HepG2 (cell line): ENCODE data around the gene ZNF155. TPM values are rescaled to one million over a fixed set of nuclear protein-coding genes. Genes with fewer than 3 reads are reported as not detected.

ENCODE experiments used
- BRD4 ChIP-seq: sonication (generic); formaldehyde crosslinking; IDR thresholded peaks from 2 replicates; pipeline ENCODE4 v1.4.0; 2020; ENCODE audit warnings: missing genetic modification reagents
- ELF4 ChIP-seq: sonication (generic); formaldehyde crosslinking; IDR thresholded peaks from 2 replicates; pipeline ENCODE4 v1.5.0; 2020; ENCODE audit warnings: missing genetic modification reagents, mild to moderate bottlenecking, moderate library complexity, borderline replicate concordance
- FOXA1 ChIP-seq, 2 experiments: fragments of 450-650 bp in 1 of 2; sonication (generic) in 1 of 2; formaldehyde crosslinking in 1 of 2; IDR thresholded peaks; 2 replicates each; pipeline versions ENCODE4 v1.4.0 to v1.6.1; 2016 to 2020; ENCODE audit warnings: missing genetic modification reagents in 1 of 2
- FOXP1 ChIP-seq, 2 experiments: fragments of 450-650 bp in 1 of 2; IDR thresholded peaks; 2 replicates each; pipeline ENCODE4 v1.6.1; 2017 to 2018; ENCODE audit warnings: antibody characterized with exemption in 1 of 2
- GATAD1 ChIP-seq: IDR thresholded peaks from 2 replicates; pipeline ENCODE4 v1.6.1; 2016; ENCODE audit warnings: missing genetic modification reagents, missing compliant biosample characterization
- IRX3 ChIP-seq: sonication (generic); formaldehyde crosslinking; IDR thresholded peaks from 2 replicates; pipeline ENCODE4 v1.8.1; 2023; ENCODE audit warnings: mild to moderate bottlenecking, low read depth, missing genetic modification reagents, borderline replicate concordance
- NBN ChIP-seq: fragments of 450-650 bp; conservative IDR thresholded peaks from 2 replicates; pipeline ENCODE4 v1.6.1; 2017
- PRPF4 ChIP-seq: fragments of 200-400 bp; formaldehyde crosslinking; IDR thresholded peaks from 2 replicates; pipeline ENCODE4 v1.6.1; 2016; ENCODE audit warnings: low read length, low read depth; ENCODE audit not compliant: poor library complexity, severe bottlenecking
- RARG ChIP-seq: sonication (generic); formaldehyde crosslinking; IDR thresholded peaks from 2 replicates; pipeline ENCODE4 v1.4.0; 2020; ENCODE audit warnings: low read depth, mild to moderate bottlenecking, missing genetic modification reagents
- RFXANK ChIP-seq: IDR thresholded peaks from 2 replicates; pipeline ENCODE4 v1.6.1; 2016
- TOPORS ChIP-seq: sonication (generic); formaldehyde crosslinking; IDR thresholded peaks from 2 replicates; pipeline ENCODE4 v1.8.0; 2023; ENCODE audit warnings: mild to moderate bottlenecking, missing genetic modification reagents
- ZEB1 ChIP-seq: IDR thresholded peaks from 2 replicates; pipeline ENCODE4 v1.6.1; 2012; ENCODE audit warnings: mild to moderate bottlenecking, low read depth, inconsistent platforms; ENCODE audit not compliant: insufficient replicate concordance
- ZFP36L1 ChIP-seq: sonication (generic); formaldehyde crosslinking; IDR thresholded peaks from 2 replicates; pipeline ENCODE4 v1.8.0; 2022; ENCODE audit warnings: mild to moderate bottlenecking, missing genetic modification reagents, moderate library complexity
- ZFP62 ChIP-seq: sonication (generic); formaldehyde crosslinking; IDR thresholded peaks from 2 replicates; pipeline ENCODE4 v1.4.0; 2020; ENCODE audit warnings: missing genetic modification reagents
- ZKSCAN1 ChIP-seq: fragments of 150-350 bp; IDR thresholded peaks from 2 replicates; pipeline ENCODE4 v1.6.1; 2014; ENCODE audit warnings: low read length
- ZNF296 ChIP-seq: sonication (generic); formaldehyde crosslinking; conservative IDR thresholded peaks from 2 replicates; pipeline ENCODE4 v1.5.0; 2020; ENCODE audit warnings: mild to moderate bottlenecking, missing genetic modification reagents
- ZNF331 ChIP-seq: sonication (generic); formaldehyde crosslinking; IDR thresholded peaks from 2 replicates; pipeline ENCODE4 v1.4.0; 2020; ENCODE audit warnings: missing genetic modification reagents
- ZNF350 ChIP-seq: sonication (generic); formaldehyde crosslinking; IDR thresholded peaks from 2 replicates; pipeline ENCODE4 v1.4.0; 2020; ENCODE audit warnings: mild to moderate bottlenecking, low read depth, missing genetic modification reagents, borderline replicate concordance
- ZNF430 ChIP-seq: sonication (generic); formaldehyde crosslinking; IDR thresholded peaks from 2 replicates; pipeline ENCODE4 v1.9.0; 2021; ENCODE audit warnings: mild to moderate bottlenecking, missing genetic modification reagents
- ZNF510 ChIP-seq: sonication (generic); formaldehyde crosslinking; IDR thresholded peaks from 2 replicates; pipeline ENCODE4 v1.4.0; 2020; ENCODE audit warnings: low read depth, mild to moderate bottlenecking, missing genetic modification reagents
- ZNF550 ChIP-seq: sonication (generic); formaldehyde crosslinking; IDR thresholded peaks from 2 replicates; pipeline ENCODE4 v1.4.0; 2020; ENCODE audit warnings: mild to moderate bottlenecking, missing genetic modification reagents, borderline replicate concordance
- ZNF644 ChIP-seq: IDR thresholded peaks from 2 replicates; pipeline ENCODE4 v1.6.1; 2016; ENCODE audit warnings: low read depth
- polyA plus RNA-seq, 8 experiments: library from polyadenylated mRNA; depleted of rRNA in 3 of 8; stranded (reverse) in 7 of 8; unstranded in 1 of 8; fragments of >200 nt; fragmentation: Illumina TruSeq in 4 of 8; extraction: Trizol in 4 of 8; gene quantifications; 2 replicates each; pipeline versions ENCODE4 v1.2.1 to v1.2.3, GENCODE V29; 2011 to 2016; ENCODE audit warnings: low read depth in 4 of 8, missing spikeins in 1 of 8, mixed read lengths in 1 of 8; ENCODE audit not compliant: insufficient read depth in 1 of 8
- total RNA-seq, 5 experiments: library from RNA; depleted of rRNA; stranded (reverse); fragments of >200 nt; fragmentation: Illumina TruSeq; extraction: Trizol; gene quantifications; 2 replicates each; pipeline ENCODE4 v1.2.3, GENCODE V29; 2016; ENCODE audit warnings: low read depth in 1 of 5
- TF ChIP-seq, protein P1 (sequence below): sonication (generic); formaldehyde crosslinking; IDR thresholded peaks from 2 replicates; pipeline ENCODE4 v1.9.0; 2021; ENCODE audit warnings: mild to moderate bottlenecking, missing genetic modification reagents
- TF ChIP-seq, protein P2 (sequence below): sonication (generic); formaldehyde crosslinking; IDR thresholded peaks from 2 replicates; pipeline ENCODE4 v1.4.0; 2020; ENCODE audit warnings: missing genetic modification reagents; ENCODE audit errors: not compliant biosample characterization

Gene ZNF155
- total and polyA plus RNA-seq, 2 of the 13 experiments (the other 11 are each of a cell fraction or from before 2014, with no cell fraction given), result 2.5 to 3.6 TPM

DNA sequence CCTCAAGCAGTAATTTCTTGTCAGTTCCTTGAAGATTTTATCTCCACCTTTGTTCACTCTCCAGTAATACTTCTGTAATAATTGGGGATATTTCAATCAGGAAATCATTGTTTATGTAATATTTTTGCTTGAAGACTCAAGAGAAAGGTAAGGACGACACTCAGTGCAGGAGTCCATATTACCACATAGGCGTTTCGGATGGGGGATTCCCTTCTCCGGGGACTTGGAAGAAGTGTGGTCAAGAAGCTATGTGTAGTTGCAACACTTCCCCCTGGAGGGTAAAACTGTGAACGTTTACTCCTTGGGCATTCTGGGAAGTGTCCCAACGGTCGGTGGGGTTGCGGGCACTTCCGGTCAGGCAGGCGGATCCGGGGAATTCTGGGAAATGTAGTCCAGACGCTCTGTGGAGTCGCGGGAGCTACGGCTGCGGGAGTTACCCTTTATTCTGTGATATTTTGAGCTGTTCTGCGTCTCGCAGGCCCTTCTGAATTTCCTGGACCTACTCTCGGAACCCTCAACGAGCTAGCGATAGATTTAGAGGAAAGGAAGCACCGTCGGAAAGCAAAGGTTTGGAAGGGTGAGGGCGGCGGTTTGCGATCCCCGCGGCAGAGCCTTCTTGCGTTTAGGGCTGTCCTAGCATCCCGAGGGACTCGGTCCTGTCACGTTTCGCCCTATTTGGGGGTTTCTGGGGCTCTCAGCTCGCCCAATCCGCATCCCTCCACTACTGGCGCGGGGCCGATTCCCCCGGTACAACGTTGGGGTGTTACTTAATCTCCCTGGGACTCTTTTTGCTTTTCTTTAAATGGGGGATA lies 32.9 kb upstream of the ZNF155 start, which contains the start of gene ZNF221 (continued):
- TF ChIP-seq ZEB1 (no peak), ZFP62 (CRISPR knock-in tag) (no peak), ZNF644 (CRISPR knock-in tag) (0 out of 2 replicates have a peak, but pooled peaks have one; percentile 16), RFXANK (CRISPR knock-in tag) (no peak), ZNF510 (CRISPR knock-in tag) (no peak), ELF4 (CRISPR knock-in tag) (0 out of 2 replicates have a peak, but pooled peaks have one; percentile 43), ZKSCAN1 (no peak; the same call in 1 of the 2 replicates), ZFP36L1 (no peak), FOXP1 (IDR thresholded peaks at IDR 0.05) (no peak), FOXP1 (CRISPR knock-in tag; IDR thresholded peaks at IDR 0.05) (no peak), RARG (CRISPR knock-in tag) (no peak), PRPF4 (no peak), ZNF430 (CRISPR knock-in tag) (no peak), GATAD1 (CRISPR knock-in tag) (peak; percentile 89), BRD4 (CRISPR knock-in tag) (no peak), ZNF331 (CRISPR knock-in tag) (no peak), IRX3 (no peak), TOPORS (CRISPR knock-in tag) (no peak), FOXA1 (IDR thresholded peaks at IDR 0.05) (no peak), FOXA1 (CRISPR knock-in tag; IDR thresholded peaks at IDR 0.05) (no peak), ZNF350 (peak; percentile 59; the same call in 1 of the 2 replicates), ZNF550 (CRISPR knock-in tag) (no peak), ZNF296 (CRISPR knock-in tag) (peak; percentile 48; the same call in 1 of the 2 replicates), NBN (no peak)
- TF ChIP-seq, protein P1, sequence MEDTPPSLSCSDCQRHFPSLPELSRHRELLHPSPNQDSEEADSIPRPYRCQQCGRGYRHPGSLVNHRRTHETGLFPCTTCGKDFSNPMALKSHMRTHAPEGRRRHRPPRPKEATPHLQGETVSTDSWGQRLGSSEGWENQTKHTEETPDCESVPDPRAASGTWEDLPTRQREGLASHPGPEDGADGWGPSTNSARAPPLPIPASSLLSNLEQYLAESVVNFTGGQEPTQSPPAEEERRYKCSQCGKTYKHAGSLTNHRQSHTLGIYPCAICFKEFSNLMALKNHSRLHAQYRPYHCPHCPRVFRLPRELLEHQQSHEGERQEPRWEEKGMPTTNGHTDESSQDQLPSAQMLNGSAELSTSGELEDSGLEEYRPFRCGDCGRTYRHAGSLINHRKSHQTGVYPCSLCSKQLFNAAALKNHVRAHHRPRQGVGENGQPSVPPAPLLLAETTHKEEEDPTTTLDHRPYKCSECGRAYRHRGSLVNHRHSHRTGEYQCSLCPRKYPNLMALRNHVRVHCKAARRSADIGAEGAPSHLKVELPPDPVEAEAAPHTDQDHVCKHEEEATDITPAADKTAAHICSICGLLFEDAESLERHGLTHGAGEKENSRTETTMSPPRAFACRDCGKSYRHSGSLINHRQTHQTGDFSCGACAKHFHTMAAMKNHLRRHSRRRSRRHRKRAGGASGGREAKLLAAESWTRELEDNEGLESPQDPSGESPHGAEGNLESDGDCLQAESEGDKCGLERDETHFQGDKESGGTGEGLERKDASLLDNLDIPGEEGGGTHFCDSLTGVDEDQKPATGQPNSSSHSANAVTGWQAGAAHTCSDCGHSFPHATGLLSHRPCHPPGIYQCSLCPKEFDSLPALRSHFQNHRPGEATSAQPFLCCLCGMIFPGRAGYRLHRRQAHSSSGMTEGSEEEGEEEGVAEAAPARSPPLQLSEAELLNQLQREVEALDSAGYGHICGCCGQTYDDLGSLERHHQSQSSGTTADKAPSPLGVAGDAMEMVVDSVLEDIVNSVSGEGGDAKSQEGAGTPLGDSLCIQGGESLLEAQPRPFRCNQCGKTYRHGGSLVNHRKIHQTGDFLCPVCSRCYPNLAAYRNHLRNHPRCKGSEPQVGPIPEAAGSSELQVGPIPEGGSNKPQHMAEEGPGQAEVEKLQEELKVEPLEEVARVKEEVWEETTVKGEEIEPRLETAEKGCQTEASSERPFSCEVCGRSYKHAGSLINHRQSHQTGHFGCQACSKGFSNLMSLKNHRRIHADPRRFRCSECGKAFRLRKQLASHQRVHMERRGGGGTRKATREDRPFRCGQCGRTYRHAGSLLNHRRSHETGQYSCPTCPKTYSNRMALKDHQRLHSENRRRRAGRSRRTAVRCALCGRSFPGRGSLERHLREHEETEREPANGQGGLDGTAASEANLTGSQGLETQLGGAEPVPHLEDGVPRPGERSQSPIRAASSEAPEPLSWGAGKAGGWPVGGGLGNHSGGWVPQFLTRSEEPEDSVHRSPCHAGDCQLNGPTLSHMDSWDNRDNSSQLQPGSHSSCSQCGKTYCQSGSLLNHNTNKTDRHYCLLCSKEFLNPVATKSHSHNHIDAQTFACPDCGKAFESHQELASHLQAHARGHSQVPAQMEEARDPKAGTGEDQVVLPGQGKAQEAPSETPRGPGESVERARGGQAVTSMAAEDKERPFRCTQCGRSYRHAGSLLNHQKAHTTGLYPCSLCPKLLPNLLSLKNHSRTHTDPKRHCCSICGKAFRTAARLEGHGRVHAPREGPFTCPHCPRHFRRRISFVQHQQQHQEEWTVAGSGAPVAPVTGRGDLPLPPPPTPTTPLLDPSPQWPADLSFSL (CRISPR knock-in tag), result no peak
- TF ChIP-seq, protein P2, sequence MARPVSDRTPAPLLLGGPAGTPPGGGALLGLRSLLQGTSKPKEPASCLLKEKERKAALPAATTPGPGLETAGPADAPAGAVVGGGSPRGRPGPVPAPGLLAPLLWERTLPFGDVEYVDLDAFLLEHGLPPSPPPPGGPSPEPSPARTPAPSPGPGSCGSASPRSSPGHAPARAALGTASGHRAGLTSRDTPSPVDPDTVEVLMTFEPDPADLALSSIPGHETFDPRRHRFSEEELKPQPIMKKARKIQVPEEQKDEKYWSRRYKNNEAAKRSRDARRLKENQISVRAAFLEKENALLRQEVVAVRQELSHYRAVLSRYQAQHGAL, result no peak
